Measurements from ENCODE around the gene ZWILCH.
"Not testable (repeated sequence)": the region's sequence is repeated elsewhere in the genome, so short reads cannot be mapped to it uniquely, and the experiment has no call there.

DNA sequence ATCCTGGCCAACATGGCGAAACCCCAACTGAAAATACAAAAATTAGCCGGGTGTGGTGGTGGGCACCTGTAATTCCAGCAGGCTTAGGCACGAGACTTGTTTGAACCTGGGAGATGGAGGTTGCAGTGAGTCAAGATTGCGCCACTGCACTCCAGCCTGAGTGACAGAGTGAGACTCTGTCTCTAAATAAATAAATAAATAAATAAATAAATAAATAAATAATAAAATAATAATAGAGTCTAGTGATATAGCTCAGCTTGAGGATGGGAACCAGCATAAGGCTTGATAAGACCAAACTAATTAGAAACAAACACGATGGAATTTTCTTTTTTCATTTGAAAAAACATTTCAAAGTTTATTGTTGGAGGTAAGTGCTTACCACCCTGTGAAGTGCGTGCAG, 43.8 kb upstream of the ZWILCH start:
- TF ChIP-seq, protein P1, sequence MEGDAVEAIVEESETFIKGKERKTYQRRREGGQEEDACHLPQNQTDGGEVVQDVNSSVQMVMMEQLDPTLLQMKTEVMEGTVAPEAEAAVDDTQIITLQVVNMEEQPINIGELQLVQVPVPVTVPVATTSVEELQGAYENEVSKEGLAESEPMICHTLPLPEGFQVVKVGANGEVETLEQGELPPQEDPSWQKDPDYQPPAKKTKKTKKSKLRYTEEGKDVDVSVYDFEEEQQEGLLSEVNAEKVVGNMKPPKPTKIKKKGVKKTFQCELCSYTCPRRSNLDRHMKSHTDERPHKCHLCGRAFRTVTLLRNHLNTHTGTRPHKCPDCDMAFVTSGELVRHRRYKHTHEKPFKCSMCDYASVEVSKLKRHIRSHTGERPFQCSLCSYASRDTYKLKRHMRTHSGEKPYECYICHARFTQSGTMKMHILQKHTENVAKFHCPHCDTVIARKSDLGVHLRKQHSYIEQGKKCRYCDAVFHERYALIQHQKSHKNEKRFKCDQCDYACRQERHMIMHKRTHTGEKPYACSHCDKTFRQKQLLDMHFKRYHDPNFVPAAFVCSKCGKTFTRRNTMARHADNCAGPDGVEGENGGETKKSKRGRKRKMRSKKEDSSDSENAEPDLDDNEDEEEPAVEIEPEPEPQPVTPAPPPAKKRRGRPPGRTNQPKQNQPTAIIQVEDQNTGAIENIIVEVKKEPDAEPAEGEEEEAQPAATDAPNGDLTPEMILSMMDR (IDR thresholded peaks at IDR 0.05): not testable (repeated sequence)
- TF ChIP-seq EZH2, EZH2phosphoT487 (IDR thresholded peaks at IDR 0.05): not testable (repeated sequence)
